ENCODE data around the gene MZF1.

The MZF1 gene

DNA sequence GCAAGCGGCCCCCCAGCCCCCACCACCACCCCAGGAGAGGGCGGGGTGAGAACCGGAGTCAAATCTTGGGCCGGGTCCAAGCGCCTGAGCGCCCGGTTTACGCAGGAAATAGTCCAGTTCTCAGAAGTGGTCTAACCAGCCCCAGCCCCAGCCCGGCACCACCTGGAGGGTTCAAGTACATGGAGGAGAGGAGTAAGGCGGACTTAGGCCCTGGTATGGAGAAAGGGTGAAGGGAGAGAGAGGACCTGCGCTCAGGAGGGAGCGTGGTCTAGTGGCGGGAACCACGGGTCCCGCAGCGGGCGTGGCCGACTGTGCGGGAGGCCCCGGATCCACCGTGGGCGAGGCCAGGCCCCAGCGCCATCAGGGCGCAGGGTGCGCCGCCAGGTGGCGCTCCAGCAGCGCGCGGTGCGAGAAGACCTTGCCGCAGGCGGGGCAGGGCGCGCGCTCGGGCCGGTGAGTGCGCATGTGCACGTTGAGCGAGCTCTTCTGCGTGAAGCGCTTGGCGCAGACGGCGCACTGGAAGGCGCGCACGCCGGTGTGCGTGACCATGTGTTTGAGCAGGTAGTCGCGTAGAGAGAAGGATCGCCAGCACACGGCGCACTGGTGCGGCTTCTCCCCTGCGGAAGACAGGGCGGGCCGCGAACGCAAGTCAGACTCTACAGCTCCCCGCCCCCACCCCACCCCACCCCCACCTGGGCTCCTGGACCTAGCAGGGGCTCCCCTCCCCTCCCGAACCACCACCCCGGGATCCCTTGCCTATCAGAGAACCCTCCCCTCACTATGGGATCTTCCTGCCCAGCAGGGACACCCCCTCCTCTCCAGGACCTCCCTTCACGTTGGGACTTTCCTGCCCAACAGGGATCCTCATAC, 59.2 kb downstream of the MZF1 start:
- peak; percentile 96 for DNase-seq (ENCODE audit: low spot score)

DNA sequence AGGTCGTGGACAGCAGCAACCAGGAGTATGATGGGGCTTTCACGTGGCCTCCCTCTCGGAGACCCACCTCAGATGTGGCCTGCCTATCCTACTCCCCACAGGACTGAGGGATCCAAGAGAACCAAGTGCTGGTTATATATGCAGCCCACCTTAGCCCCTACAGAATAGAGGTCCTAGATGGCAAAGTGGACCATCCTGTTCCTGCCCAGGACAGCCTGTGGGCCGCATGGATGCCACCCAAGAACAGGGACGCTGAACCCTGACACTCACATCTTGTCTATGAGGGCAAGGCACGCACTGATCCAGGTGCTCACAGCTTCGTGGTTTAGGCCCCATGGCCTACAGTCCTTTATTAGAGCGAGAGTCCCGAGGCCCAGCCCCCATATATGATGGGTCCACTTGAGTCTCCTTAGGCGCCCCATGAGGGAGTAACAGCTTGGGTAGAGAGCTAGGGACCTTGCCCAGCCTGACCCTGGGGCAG, 59.9 kb downstream of the MZF1 start:
- no peak for DNase-seq (ENCODE audit: low spot score)
